MM.1S (cell line): ENCODE measurements around the gene MAP4.

Experiments
- EZH2 ChIP-seq: fragments of 300-600 bp; sonication (generic); optimal IDR thresholded peaks from 2 replicates; pipeline ENCODE3; 2017; ENCODE audit warnings: low read depth, mild to moderate bottlenecking, antibody characterized with exemption, low read length, mixed read lengths
- TF ChIP-seq, protein P1 (sequence below): fragments of 300-600 bp; sonication (generic); IDR thresholded peaks from 2 replicates; pipeline ENCODE4 v1.5.1; 2016; ENCODE audit warnings: antibody characterized with exemption, low read length, mixed read lengths

DNA sequence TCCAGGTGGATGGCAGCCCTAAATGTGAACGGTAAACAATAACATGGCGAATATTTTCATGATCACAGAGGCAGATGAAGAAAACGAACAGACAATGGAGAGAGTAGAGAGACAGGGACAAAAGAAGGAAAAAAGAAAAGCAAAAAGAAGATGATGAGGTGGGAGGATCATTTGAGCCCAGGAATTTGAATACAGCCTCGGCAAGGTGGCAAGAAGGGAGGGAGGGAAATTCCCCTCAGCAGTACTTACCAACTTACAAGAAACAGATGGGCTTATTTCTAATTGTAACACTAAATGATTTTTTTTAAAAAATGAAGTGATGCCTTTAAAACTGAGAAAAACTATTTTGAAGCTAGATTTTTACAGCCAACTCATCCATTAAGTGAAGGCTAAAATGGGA lies 6.0 kb upstream of the MAP4 start:
- TF ChIP-seq, protein P1, sequence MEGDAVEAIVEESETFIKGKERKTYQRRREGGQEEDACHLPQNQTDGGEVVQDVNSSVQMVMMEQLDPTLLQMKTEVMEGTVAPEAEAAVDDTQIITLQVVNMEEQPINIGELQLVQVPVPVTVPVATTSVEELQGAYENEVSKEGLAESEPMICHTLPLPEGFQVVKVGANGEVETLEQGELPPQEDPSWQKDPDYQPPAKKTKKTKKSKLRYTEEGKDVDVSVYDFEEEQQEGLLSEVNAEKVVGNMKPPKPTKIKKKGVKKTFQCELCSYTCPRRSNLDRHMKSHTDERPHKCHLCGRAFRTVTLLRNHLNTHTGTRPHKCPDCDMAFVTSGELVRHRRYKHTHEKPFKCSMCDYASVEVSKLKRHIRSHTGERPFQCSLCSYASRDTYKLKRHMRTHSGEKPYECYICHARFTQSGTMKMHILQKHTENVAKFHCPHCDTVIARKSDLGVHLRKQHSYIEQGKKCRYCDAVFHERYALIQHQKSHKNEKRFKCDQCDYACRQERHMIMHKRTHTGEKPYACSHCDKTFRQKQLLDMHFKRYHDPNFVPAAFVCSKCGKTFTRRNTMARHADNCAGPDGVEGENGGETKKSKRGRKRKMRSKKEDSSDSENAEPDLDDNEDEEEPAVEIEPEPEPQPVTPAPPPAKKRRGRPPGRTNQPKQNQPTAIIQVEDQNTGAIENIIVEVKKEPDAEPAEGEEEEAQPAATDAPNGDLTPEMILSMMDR, result no peak
- no peak for TF ChIP-seq EZH2
